Vagina (tissue), 2 donors: ENCODE data around the gene RIBC2. TPM values are rescaled to one million over a fixed set of nuclear protein-coding genes. Genes with fewer than 3 reads are reported as not detected.
"Not testable (repeated sequence)": the region's sequence is repeated elsewhere in the genome, so short reads cannot be mapped to it uniquely, and the experiment has no call there.

ENCODE experiments used
- DNase-seq, 2 donors: peaks; one replicate each; pipeline ENCODE4 v3.0.0-alpha.2; 2017; ENCODE audit errors: extremely low spot score in 2 of 2
- H3K27ac ChIP-seq: fragments of 200-600 bp; sonication (generic); one replicate; pipeline ENCODE4 v1.5.1; 2019
- H3K27me3 ChIP-seq: fragments of 200-600 bp; sonication (generic); one replicate; pipeline ENCODE4 v1.5.1; 2019
- H3K36me3 ChIP-seq, 2 donors: fragments of 200-600 bp; sonication (generic); one replicate each; pipeline ENCODE4 v1.5.1; 2017 to 2019
- H3K4me1 ChIP-seq: fragments of 200-600 bp; sonication (generic); one replicate; pipeline ENCODE4 v1.5.1; 2019
- H3K4me3 ChIP-seq, 2 donors: fragments of 200-600 bp; sonication (generic); 1 replicate in 1 of 2; 2 replicates in 1 of 2; pipeline ENCODE4 v1.5.1; 2016 to 2019
- H3K9me3 ChIP-seq: fragments of 200-600 bp; sonication (generic); one replicate; pipeline ENCODE4 v1.5.1; 2019
- POLR2A ChIP-seq, 2 donors: fragments of 450-650 bp; IDR thresholded peaks; one replicate each; pipeline ENCODE4 v1.6.1; 2017; ENCODE audit warnings: antibody characterized with exemption in 2 of 2, mild to moderate bottlenecking in 2 of 2, moderate library complexity in 2 of 2
- POLR2AphosphoS5 ChIP-seq, 2 donors: sonication (generic); formaldehyde crosslinking; IDR thresholded peaks; one replicate each; pipeline ENCODE4 v1.9.0; 2017; ENCODE audit warnings: antibody characterized with exemption in 2 of 2, mild to moderate bottlenecking in 2 of 2, low read depth in 1 of 2; ENCODE audit not compliant: insufficient read depth in 1 of 2
- intact Hi-C: fragments of 100-400 bp; cut with DNase I; formaldehyde crosslinking; loops from one replicate; pipeline ENCODE4 v1.15.1; 2023
- total RNA-seq: library from RNA; depleted of rRNA; stranded (reverse); fragments of >200 nt; gene quantifications from one replicate; pipeline ENCODE4 v1.2.3, GENCODE V29; 2016
- TF ChIP-seq, protein P1 (sequence below), 3 experiments: fragments of 450-650 bp in 2 of 3; fragments of 200-600 bp in 1 of 3; sonication (generic) in 1 of 3; IDR thresholded peaks; one replicate each; pipeline ENCODE4 v1.5.1; 2017 to 2019; ENCODE audit warnings: antibody characterized with exemption in 3 of 3, mild to moderate bottlenecking in 2 of 3, moderate library complexity in 2 of 3

The RIBC2 gene
- total RNA-seq, 1 donor from 2014 or later, result 0.49 TPM

DNA sequence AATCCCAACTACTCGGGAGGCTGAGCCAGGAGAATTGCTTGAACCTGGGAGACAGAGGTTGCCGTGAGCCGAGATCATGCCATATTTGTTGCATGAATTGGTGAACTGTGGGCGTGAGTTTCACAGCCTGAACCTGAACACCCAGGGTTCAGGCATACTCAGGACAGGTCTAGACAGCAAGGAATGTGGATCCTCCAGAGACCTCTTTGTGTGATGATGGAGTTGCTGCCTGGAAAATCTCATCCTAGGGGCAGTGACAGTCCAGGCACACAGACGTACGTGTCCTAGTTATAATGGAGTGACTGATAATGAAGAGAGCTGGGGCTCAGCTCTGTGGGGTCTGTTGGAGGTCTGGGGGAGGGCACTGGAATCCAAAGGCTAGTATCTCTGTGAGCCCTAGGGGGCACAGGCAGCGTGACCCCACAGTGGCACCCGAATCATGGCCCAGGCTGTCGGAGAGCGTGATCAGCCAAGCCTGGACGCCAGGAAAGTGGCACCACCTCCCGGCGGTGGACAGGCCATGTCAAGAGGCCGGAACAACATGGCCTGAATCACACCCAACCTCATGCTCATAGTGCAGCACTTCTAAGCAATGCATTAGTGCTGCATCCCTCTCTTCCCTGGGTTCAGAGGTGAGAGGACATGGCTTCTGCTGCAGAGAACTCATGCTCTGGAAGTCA lies 31.7 kb downstream of the RIBC2 start:
- intact Hi-C loops, result loop anchor here (5.0 kb wide), 1 partner anchor 92 kb away; no protein-coding TSS in a partner anchor
- no peaks in the 10 kb centered on the region for H3K9me3 ChIP-seq
- H3K27me3 ChIP-seq, result no peaks in the 10 kb centered on the region
- H3K36me3 ChIP-seq, result no peaks in the 10 kb centered on the region
- TF ChIP-seq, protein P1, sequence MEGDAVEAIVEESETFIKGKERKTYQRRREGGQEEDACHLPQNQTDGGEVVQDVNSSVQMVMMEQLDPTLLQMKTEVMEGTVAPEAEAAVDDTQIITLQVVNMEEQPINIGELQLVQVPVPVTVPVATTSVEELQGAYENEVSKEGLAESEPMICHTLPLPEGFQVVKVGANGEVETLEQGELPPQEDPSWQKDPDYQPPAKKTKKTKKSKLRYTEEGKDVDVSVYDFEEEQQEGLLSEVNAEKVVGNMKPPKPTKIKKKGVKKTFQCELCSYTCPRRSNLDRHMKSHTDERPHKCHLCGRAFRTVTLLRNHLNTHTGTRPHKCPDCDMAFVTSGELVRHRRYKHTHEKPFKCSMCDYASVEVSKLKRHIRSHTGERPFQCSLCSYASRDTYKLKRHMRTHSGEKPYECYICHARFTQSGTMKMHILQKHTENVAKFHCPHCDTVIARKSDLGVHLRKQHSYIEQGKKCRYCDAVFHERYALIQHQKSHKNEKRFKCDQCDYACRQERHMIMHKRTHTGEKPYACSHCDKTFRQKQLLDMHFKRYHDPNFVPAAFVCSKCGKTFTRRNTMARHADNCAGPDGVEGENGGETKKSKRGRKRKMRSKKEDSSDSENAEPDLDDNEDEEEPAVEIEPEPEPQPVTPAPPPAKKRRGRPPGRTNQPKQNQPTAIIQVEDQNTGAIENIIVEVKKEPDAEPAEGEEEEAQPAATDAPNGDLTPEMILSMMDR (IDR thresholded peaks at IDR 0.05), result no peak
- TF ChIP-seq POLR2AphosphoS5 (IDR thresholded peaks at IDR 0.05; ENCODE audit: insufficient read depth in 1 of 2, low read depth in 1 of 2) (no peak), POLR2A (IDR thresholded peaks at IDR 0.05) (no peak)
- no peak for DNase-seq
- H3K4me1 ChIP-seq, result peaks cover 47% of the 10 kb centered on the region
- H3K27ac ChIP-seq, result no peak overlapping the region
- H3K4me3 ChIP-seq, result no peak overlapping the region

- Histone ChIP-seq H3K4me3 (no peak overlapping the region), H3K27ac (peak overlapping the region; percentile 36), H3K9me3 (no peaks in the 10 kb centered on the region), H3K4me1 (peaks cover 50% of the 10 kb centered on the region), H3K36me3 (no peaks in the 10 kb centered on the region), H3K27me3 (no peaks in the 10 kb centered on the region)
- DNase-seq, result no peak
- TF ChIP-seq, protein P1 (IDR thresholded peaks at IDR 0.05), result no peak
- TF ChIP-seq POLR2AphosphoS5 (IDR thresholded peaks at IDR 0.05; ENCODE audit: insufficient read depth in 1 of 2, low read depth in 1 of 2) (no peak), POLR2A (IDR thresholded peaks at IDR 0.05) (no peak)
- intact Hi-C loops, result loop anchor here (5.0 kb wide), 1 partner anchor 91 kb away; no protein-coding TSS in a partner anchor
Observed at GRCh38 chr22:45446216-45446615, 32.7 kb downstream of the RIBC2 start.

DNA sequence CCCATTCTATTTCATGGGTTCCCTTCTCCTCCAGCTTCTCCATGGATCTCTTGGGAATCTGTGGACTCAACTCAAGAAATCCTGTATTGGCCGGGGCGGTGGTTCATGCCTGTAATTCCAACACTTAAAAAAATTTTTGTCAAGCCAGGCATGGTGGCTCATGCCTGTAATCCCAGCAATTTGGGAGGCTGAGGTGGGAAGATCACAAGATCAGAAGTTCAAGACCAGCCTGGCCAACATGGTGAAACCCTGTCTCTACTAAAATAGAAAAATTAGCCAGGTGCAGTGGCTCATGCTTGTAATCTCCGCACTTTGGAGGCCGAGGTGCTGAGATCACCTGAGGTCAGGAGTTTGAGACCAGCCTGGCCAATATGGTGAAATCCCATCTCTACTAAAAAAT lies 34.1 kb downstream of the RIBC2 start:
- H3K4me1 ChIP-seq, result peaks cover 49% of the 10 kb centered on the region
- not testable (repeated sequence) for H3K9me3 ChIP-seq, H3K27me3 ChIP-seq, H3K36me3 ChIP-seq, DNase-seq, H3K4me3 ChIP-seq
- peak overlapping the region; percentile 36 for H3K27ac ChIP-seq
- intact Hi-C loops, result loop anchor here (5.0 kb wide), 1 partner anchor 90 kb away; no protein-coding TSS in a partner anchor

DNA sequence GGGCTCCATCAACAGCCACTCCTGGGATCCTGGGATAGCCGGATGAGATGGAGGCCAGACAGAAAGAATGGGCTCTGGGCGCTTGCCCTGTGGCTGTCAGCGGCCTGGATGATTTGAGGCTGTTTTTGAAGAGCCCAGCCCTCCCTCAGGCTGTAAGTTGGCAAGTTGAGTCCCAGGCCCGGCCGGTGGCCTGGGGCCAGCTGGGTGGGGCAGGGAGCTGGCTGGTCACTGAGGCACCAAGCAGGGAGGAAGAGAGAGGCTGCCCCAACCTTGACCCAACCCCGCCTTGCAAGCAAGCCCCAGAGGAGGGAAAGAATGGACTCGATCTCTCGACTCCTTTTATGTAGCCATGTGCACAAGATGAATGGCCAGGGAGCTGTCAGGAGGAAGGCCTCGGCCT lies 34.9 kb downstream of the RIBC2 start:
- Histone ChIP-seq H3K4me3 (no peak overlapping the region), H3K9me3 (no peaks in the 10 kb centered on the region), H3K27me3 (no peaks in the 10 kb centered on the region), H3K27ac (peak overlapping the region; percentile 86), H3K36me3 (no peaks in the 10 kb centered on the region), H3K4me1 (peaks cover 55% of the 10 kb centered on the region)
- no peak for TF ChIP-seq POLR2A (IDR thresholded peaks at IDR 0.05)
- peak; percentile 16 to 82 for TF ChIP-seq POLR2AphosphoS5 (IDR thresholded peaks at IDR 0.05; ENCODE audit: insufficient read depth in 1 of 2, low read depth in 1 of 2)
- intact Hi-C loops, result loop anchor here (5.0 kb wide), 1 partner anchor 89 kb away; no protein-coding TSS in a partner anchor
- DNase-seq, result no peak

DNA sequence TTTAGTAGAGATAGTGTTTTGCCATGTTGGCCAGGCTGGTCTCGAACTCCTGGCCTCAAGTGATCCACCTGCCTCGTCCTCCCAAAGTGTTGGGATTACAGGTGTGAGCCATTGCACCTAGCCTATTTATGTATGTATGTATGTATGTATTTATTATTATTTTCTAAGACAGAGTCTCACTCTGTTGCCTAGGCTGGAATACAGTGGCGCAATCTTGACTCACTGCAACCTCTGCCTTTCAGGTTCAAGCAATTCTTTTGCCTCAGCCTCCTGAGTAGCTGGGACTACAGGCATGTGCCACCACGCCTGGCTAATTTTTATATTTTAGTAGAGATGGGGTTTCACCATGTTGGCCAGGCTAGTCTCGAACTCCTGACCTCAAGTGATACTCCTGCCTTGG lies 35.9 kb downstream of the RIBC2 start:
- H3K4me3 ChIP-seq, H3K9me3 ChIP-seq, H3K36me3 ChIP-seq, DNase-seq, H3K27me3 ChIP-seq: not testable (repeated sequence)
- Histone ChIP-seq H3K27ac (peak overlapping the region; percentile 86), H3K4me1 (peaks cover 57% of the 10 kb centered on the region)
- intact Hi-C loops, result loop anchor here (5.0 kb wide), 1 partner anchor 88 kb away; no protein-coding TSS in a partner anchor

GRCh38 chr22:45450101-45450785 lies 36.8 kb downstream of the RIBC2 start:
- H3K36me3 ChIP-seq, result no peaks in the 10 kb centered on the region
- no peak for DNase-seq
- H3K9me3 ChIP-seq, result no peaks in the 10 kb centered on the region
- TF ChIP-seq POLR2AphosphoS5 (IDR thresholded peaks at IDR 0.05; ENCODE audit: insufficient read depth in 1 of 2, low read depth in 1 of 2), result no peak
- intact Hi-C loops, result loop anchor here (5.0 kb wide), 1 partner anchor 52 kb away; the partner anchor contains the start of gene FBLN1
- H3K4me3 ChIP-seq, result peak overlapping the region in 1 of 2 donors; percentile 9
- H3K4me1 ChIP-seq, result peaks cover 65% of the 10 kb centered on the region
- peak overlapping the region; percentile 86 for H3K27ac ChIP-seq
- H3K27me3 ChIP-seq, result no peaks in the 10 kb centered on the region
